Measurements from ENCODE around the gene IQGAP2.
A peak's percentile ranks its signal among the peaks of the same experiment; 100 is the strongest.

IQGAP2 gene

GRCh38 chr5:76582230-76583162, 179.4 kb downstream of the IQGAP2 start:
- peak; percentile 96 for DNase-seq

- peak; percentile 36 for DNase-seq
Measured at GRCh38 chr5:76583163-76584047, 180.3 kb downstream of the IQGAP2 start.

GRCh38 chr5:76585783-76586217, 182.7 kb downstream of the IQGAP2 start:
- no peak for DNase-seq

- no peak for DNase-seq
Measured at GRCh38 chr5:76586531-76586930, 183.4 kb downstream of the IQGAP2 start.

- peak; percentile 84 for DNase-seq
Measured at GRCh38 chr5:76590027-76590426, 186.9 kb downstream of the IQGAP2 start.

- DNase-seq = no peak
Measured at GRCh38 chr5:76591366-76591765, 188.3 kb downstream of the IQGAP2 start.

GRCh38 chr5:76592692-76593091, 189.6 kb downstream of the IQGAP2 start:
- DNase-seq = no peak

- no peak for DNase-seq
Measured at GRCh38 chr5:76594107-76594506, 191.0 kb downstream of the IQGAP2 start.

GRCh38 chr5:76595755-76596481, 192.8 kb downstream of the IQGAP2 start:
- no peak for DNase-seq

GRCh38 chr5:76598531-76598930, 195.4 kb downstream of the IQGAP2 start:
- DNase-seq = no peak

GRCh38 chr5:76600716-76601115, 197.6 kb downstream of the IQGAP2 start:
- no peak for DNase-seq

GRCh38 chr5:76601470-76601869, 198.4 kb downstream of the IQGAP2 start:
- peak; percentile 68 for DNase-seq

GRCh38 chr5:76602094-76602726, 199.1 kb downstream of the IQGAP2 start:
- DNase-seq = no peak

- peak; percentile 71 for DNase-seq
Measured at GRCh38 chr5:76603991-76604390, 200.9 kb downstream of the IQGAP2 start.

GRCh38 chr5:76604838-76605237, 201.8 kb downstream of the IQGAP2 start:
- no peak for DNase-seq

- no peak for DNase-seq
Measured at GRCh38 chr5:76606701-76607100, 203.6 kb downstream of the IQGAP2 start.

- no peak for DNase-seq
Measured at GRCh38 chr5:76607353-76607871, 204.3 kb downstream of the IQGAP2 start.

GRCh38 chr5:76608833-76609232, 205.7 kb downstream of the IQGAP2 start:
- peak; percentile 94 for DNase-seq

GRCh38 chr5:76610196-76610595, 207.1 kb downstream of the IQGAP2 start:
- no peak for DNase-seq

- DNase-seq = no peak
Measured at GRCh38 chr5:76612942-76613341, 209.9 kb downstream of the IQGAP2 start.

GRCh38 chr5:76615759-76616158, 212.7 kb downstream of the IQGAP2 start:
- no peak for DNase-seq

- DNase-seq = no peak
Measured at GRCh38 chr5:76616206-76616605, 213.1 kb downstream of the IQGAP2 start.
